ENCODE results near the gene RNF150. TPM values are rescaled to one million over a fixed set of nuclear protein-coding genes. Genes with fewer than 3 reads are reported as not detected.

RNF150 gene
- total RNA-seq, 1 experiment from 2014 or later: 2.7 TPM

DNA sequence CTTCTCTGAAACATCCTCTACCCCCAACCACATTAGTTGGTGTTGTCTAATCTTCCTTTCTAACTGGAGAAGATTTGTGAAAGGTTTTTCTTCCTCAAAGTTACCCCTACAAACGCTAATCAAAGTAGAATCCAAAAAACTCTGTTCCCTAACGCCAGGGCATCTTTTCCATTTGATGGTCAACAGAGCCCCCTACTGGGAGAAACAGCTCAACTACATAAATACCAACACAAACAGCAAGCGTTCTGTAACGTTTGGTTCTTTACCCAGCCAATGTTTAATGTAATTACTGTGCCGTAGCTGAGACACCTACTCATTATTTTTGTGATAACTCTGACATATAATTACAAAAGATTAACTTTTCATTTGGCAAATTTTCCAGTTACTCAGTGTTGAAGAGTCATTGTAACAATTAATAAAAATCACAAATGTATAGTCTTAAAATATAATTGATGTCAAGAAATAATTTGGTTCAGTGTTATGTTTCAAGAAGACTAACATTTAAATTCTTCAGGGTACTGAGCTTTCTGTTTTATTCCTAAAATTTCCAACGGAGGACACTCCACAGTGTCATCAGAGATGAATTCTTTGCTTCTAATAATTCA lies 282.1 kb downstream of the RNF150 start:
- H3K4me1 ChIP-seq (ENCODE audit: insufficient read depth, low read length, poor library complexity, severe bottlenecking): no peaks in the 10 kb centered on the region
- H3K27me3 ChIP-seq (replicated peaks; ENCODE audit: insufficient read depth, low read depth, low read length, poor library complexity): no peaks in the 10 kb centered on the region
- H3K27ac ChIP-seq (ENCODE audit: low read depth, low read length, poor library complexity, severe bottlenecking): no peak overlapping the region
- no peaks in the 10 kb centered on the region for H3K9me3 ChIP-seq (ENCODE audit: low read depth, low read length, poor library complexity, severe bottlenecking)
- POLR2A ChIA-PET (ENCODE audit: low non-redundant PET): interaction anchor here (0.5 kb wide), 1 partner anchor 180 kb away, joined by 4 read pairs; no protein-coding TSS in a partner anchor
- intact Hi-C loops (cut with micrococcal nuclease; ENCODE audit: unreplicated experiment): loop anchor here (1.0 to 10.0 kb wide), 3 partner anchors 216 to 491 kb away; partner anchors contain the start of gene CLGN
- TF ChIP-seq, protein P1, sequence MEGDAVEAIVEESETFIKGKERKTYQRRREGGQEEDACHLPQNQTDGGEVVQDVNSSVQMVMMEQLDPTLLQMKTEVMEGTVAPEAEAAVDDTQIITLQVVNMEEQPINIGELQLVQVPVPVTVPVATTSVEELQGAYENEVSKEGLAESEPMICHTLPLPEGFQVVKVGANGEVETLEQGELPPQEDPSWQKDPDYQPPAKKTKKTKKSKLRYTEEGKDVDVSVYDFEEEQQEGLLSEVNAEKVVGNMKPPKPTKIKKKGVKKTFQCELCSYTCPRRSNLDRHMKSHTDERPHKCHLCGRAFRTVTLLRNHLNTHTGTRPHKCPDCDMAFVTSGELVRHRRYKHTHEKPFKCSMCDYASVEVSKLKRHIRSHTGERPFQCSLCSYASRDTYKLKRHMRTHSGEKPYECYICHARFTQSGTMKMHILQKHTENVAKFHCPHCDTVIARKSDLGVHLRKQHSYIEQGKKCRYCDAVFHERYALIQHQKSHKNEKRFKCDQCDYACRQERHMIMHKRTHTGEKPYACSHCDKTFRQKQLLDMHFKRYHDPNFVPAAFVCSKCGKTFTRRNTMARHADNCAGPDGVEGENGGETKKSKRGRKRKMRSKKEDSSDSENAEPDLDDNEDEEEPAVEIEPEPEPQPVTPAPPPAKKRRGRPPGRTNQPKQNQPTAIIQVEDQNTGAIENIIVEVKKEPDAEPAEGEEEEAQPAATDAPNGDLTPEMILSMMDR (conservative IDR thresholded peaks at IDR 0.05; ENCODE audit: low read depth, low read length): peak; percentile 81
- TF ChIP-seq EZH2 (IDR thresholded peaks at IDR 0.05; ENCODE audit: borderline replicate concordance, low read depth, low read length, poor library complexity, severe bottlenecking): no peak
- peak; percentile 84 for DNase-seq (ENCODE audit: low spot score)
- CTCF ChIA-PET: interaction anchor here (0.6 to 1.0 kb wide), 5 partner anchors 95 to 521 kb away, joined by 3 to 7 read pairs (median 4); partner anchors contain the start of gene TBC1D9
- no peak overlapping the region for H3K4me3 ChIP-seq (ENCODE audit: low read depth, low read length, poor library complexity, severe bottlenecking)
- no TSS peak for BruUV-seq (replicated peaks)
- no peaks in the 10 kb centered on the region for H3K36me3 ChIP-seq (ENCODE audit: insufficient read depth, low read length, poor library complexity, severe bottlenecking)

DNA sequence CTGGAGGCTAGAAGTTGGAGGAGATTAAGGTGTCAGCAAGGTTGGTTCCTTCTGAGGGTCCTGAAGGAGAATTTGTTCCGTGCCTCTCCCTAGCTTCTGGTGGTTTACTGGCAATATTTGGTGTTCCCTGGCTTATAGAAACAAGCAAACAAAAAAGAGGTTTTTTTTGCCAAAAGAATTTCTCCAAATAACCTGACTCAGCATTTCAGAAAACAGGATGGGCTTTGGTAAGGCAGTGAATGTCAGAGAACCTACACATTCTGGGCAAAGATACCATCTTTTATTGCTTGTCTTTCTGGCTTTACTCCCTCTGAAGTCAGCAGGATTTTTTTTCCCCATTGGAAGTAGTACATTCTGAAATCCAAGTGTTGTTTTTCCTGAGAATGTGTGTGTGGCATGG lies 283.7 kb downstream of the RNF150 start:
- Histone ChIP-seq H3K36me3 (ENCODE audit: insufficient read depth, low read length, poor library complexity, severe bottlenecking) (no peaks in the 10 kb centered on the region), H3K4me3 (ENCODE audit: low read depth, low read length, poor library complexity, severe bottlenecking) (no peak overlapping the region), H3K4me1 (ENCODE audit: insufficient read depth, low read length, poor library complexity, severe bottlenecking) (no peaks in the 10 kb centered on the region), H3K27me3 (replicated peaks; ENCODE audit: insufficient read depth, low read depth, low read length, poor library complexity) (no peaks in the 10 kb centered on the region), H3K27ac (ENCODE audit: low read depth, low read length, poor library complexity, severe bottlenecking) (no peak overlapping the region), H3K9me3 (ENCODE audit: low read depth, low read length, poor library complexity, severe bottlenecking) (no peaks in the 10 kb centered on the region)
- CTCF ChIA-PET: interaction anchor here (0.7 kb wide), 1 partner anchor 545 kb away, joined by 4 read pairs; no protein-coding TSS in a partner anchor
- no peak for TF ChIP-seq EZH2 (IDR thresholded peaks at IDR 0.05; ENCODE audit: borderline replicate concordance, low read depth, low read length, poor library complexity, severe bottlenecking)
- TF ChIP-seq, protein P1 (conservative IDR thresholded peaks at IDR 0.05; ENCODE audit: low read depth, low read length): no peak
- no TSS peak for BruUV-seq (replicated peaks)
- intact Hi-C loops (cut with micrococcal nuclease; ENCODE audit: unreplicated experiment): no loop called here
- no peak for DNase-seq (ENCODE audit: low spot score)
- POLR2A ChIA-PET (ENCODE audit: low non-redundant PET): no interaction called here

DNA sequence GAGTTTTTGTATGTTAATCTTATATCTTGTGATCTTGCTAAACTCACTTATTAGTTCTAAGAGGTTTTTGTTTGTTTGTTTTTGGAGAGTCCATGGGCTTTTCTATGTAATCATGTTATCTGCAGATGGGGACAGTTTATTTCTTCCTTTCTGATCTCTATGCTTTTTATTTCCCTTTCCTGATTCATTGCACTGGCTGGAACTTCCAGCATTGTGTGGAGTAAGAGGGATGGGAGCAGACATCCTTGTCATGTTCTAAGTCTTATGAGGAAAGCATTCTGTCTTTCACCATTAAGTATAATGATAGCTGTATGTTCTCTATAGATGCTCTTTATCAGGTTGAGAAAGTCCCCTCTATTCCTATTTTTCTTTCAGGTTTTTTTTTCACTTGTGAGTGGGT lies 286.5 kb downstream of the RNF150 start:
- intact Hi-C loops (cut with micrococcal nuclease; ENCODE audit: unreplicated experiment): no loop called here

More for the DNA sequence above, 286.5 kb downstream of the RNF150 start:
- Histone ChIP-seq H3K4me1 (ENCODE audit: insufficient read depth, low read length, poor library complexity, severe bottlenecking) (no peaks in the 10 kb centered on the region), H3K36me3 (ENCODE audit: insufficient read depth, low read length, poor library complexity, severe bottlenecking) (no peaks in the 10 kb centered on the region), H3K9me3 (ENCODE audit: low read depth, low read length, poor library complexity, severe bottlenecking) (no peaks in the 10 kb centered on the region), H3K27ac (ENCODE audit: low read depth, low read length, poor library complexity, severe bottlenecking) (no peak overlapping the region), H3K27me3 (replicated peaks; ENCODE audit: insufficient read depth, low read depth, low read length, poor library complexity) (no peaks in the 10 kb centered on the region), H3K4me3 (ENCODE audit: low read depth, low read length, poor library complexity, severe bottlenecking) (no peak overlapping the region)
- no peak for DNase-seq (ENCODE audit: low spot score)
- no TSS peak for BruUV-seq (replicated peaks)
- TF ChIP-seq, protein P1 (conservative IDR thresholded peaks at IDR 0.05; ENCODE audit: low read depth, low read length): no peak
- no peak for TF ChIP-seq EZH2 (IDR thresholded peaks at IDR 0.05; ENCODE audit: borderline replicate concordance, low read depth, low read length, poor library complexity, severe bottlenecking)
- ChIA-PET CTCF (no interaction called here), POLR2A (ENCODE audit: low non-redundant PET) (no interaction called here)

All from A673 (cell line).